SU-DHL-6 (cell line): ENCODE data around the gene KNDC1.

Experiments
- H2AFZ ChIP-seq: fragments of 200-600 bp; sonication (generic); 2 replicates; pipeline ENCODE4 v1.6.1; 2014; ENCODE audit warnings: low read depth, mild to moderate bottlenecking, moderate library complexity, mixed read lengths, antibody characterized with exemption, low read length; ENCODE audit not compliant: severe bottlenecking
- H3F3A ChIP-seq: fragments of 200-600 bp; shearing (Covaris generic); 2 replicates; pipeline ENCODE4 v1.6.0; 2016; ENCODE audit warnings: antibody characterized with exemption, mild to moderate bottlenecking; ENCODE audit not compliant: insufficient read depth
- H3K27ac ChIP-seq: fragments of 200-600 bp; sonication (generic); 2 replicates; pipeline ENCODE4 v1.5.1; 2016; ENCODE audit warnings: low read depth, mild to moderate bottlenecking, low read length, moderate library complexity, mixed read lengths
- H3K27me3 ChIP-seq: fragments of 200-600 bp; sonication (generic), shearing (Covaris generic); 2 replicates; pipeline ENCODE4 v1.6.0; 2014; ENCODE audit warnings: mild to moderate bottlenecking, low read length
- H3K36me3 ChIP-seq: fragments of 200-600 bp; sonication (generic); 2 replicates; pipeline ENCODE4 v1.6.1; 2014; ENCODE audit warnings: mild to moderate bottlenecking, low read length, mixed read lengths
- H3K4me2 ChIP-seq: fragments of 300-600, 200-600 bp; shearing (Covaris generic), sonication (generic); 2 replicates; pipeline ENCODE4 v1.6.0; 2014; ENCODE audit warnings: low read length, low read depth, mild to moderate bottlenecking; ENCODE audit not compliant: poor library complexity, severe bottlenecking
- H3K4me3 ChIP-seq: fragments of 200-600 bp; sonication (generic); 2 replicates; pipeline ENCODE4 v1.5.1; 2014; ENCODE audit warnings: antibody characterized with exemption, low read length, mild to moderate bottlenecking, mixed read lengths; ENCODE audit not compliant: insufficient read depth, poor library complexity, severe bottlenecking
- H3K79me2 ChIP-seq: fragments of 200-600 bp; sonication (generic); 2 replicates; pipeline ENCODE4 v1.6.1; 2014; ENCODE audit warnings: mild to moderate bottlenecking, low read length, moderate library complexity; ENCODE audit not compliant: insufficient read depth
- H3K9ac ChIP-seq: fragments of 200-600 bp; sonication (generic); 2 replicates; pipeline ENCODE4 v1.7.0; 2014; ENCODE audit warnings: mild to moderate bottlenecking, low read length
- H3K9me2 ChIP-seq: fragments of 200-600 bp; sonication (generic); replicated peaks from 2 replicates; pipeline ENCODE4 v1.6.1; 2014; ENCODE audit warnings: low read length; ENCODE audit not compliant: insufficient read depth
- H3K9me3 ChIP-seq: fragments of 200-600 bp; sonication (generic); 2 replicates; pipeline ENCODE4 v1.6.1; 2014; ENCODE audit warnings: low read length, mixed read lengths; ENCODE audit not compliant: insufficient read depth
- H4K20me1 ChIP-seq: fragments of 200-600 bp; sonication (generic); 2 replicates; pipeline ENCODE4 v1.6.1; 2014; ENCODE audit warnings: low read depth, mild to moderate bottlenecking, antibody characterized with exemption, low read length, moderate library complexity, mixed read lengths
- CTCF ChIP-seq: fragments of 200-600 bp; sonication (generic); IDR thresholded peaks from one replicate; pipeline ENCODE4 v1.5.1; 2017; ENCODE audit warnings: antibody characterized with exemption, mild to moderate bottlenecking, low read length, moderate library complexity; ENCODE audit not compliant: insufficient read depth, poor library complexity, severe bottlenecking
- EZH2phosphoT487 ChIP-seq: fragments of 200-600 bp; sonication (generic), shearing (Covaris generic); conservative IDR thresholded peaks from 2 replicates; pipeline ENCODE4 v1.6.1; 2018; ENCODE audit warnings: mild to moderate bottlenecking, antibody characterized with exemption, low read length, moderate library complexity, mixed read lengths

The KNDC1 gene

GRCh38 chr10:133179128-133179520 lies 19.1 kb downstream of the KNDC1 start:
- Histone ChIP-seq H3K9me3 (peaks cover 12% of the 10 kb centered on the region; the same call in 1 of the 2 replicates), H4K20me1 (no peaks in the 10 kb centered on the region), H3K9ac (no peak overlapping the region), H3K79me2 (no peaks in the 10 kb centered on the region), H3F3A (no peaks in the 10 kb centered on the region), H3K4me3 (no peak overlapping the region), H3K4me2 (no peak overlapping the region), H2AFZ (no peak overlapping the region), H3K27me3 (no peaks in the 10 kb centered on the region), H3K36me3 (no peaks in the 10 kb centered on the region), H3K9me2 (no peaks in the 10 kb centered on the region), H3K27ac (no peak overlapping the region)
- TF ChIP-seq CTCF: no peak
- TF ChIP-seq EZH2phosphoT487: no peak

DNA sequence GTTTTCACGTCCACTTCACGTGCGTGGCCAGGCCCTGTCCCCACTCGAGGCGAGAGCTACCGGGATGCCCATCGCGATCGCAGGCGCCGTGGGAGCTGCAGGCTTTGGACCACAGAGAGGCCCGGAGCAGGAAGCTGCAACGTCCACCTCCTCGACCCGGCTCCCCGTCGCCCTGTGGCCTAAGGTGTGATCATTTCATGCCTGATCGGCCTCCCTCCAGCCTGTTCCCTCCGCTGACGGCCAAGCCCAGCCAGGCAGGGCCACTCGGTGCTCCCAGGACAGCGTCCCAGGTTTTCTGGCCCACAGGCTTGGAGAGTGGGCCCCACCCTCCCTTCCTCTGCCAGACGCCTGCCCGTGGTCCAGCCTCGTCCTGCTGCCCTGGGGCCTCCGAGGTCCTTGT lies 19.6 kb downstream of the KNDC1 start:
- Histone ChIP-seq H3K9ac (no peak overlapping the region), H3K4me3 (no peak overlapping the region), H3K27me3 (no peaks in the 10 kb centered on the region), H3K4me2 (no peak overlapping the region), H3K36me3 (no peaks in the 10 kb centered on the region), H3K9me3 (peaks cover 12% of the 10 kb centered on the region; the same call in 1 of the 2 replicates), H4K20me1 (no peaks in the 10 kb centered on the region), H2AFZ (no peak overlapping the region), H3F3A (no peaks in the 10 kb centered on the region), H3K9me2 (no peaks in the 10 kb centered on the region), H3K27ac (no peak overlapping the region), H3K79me2 (no peaks in the 10 kb centered on the region)
- no peak for TF ChIP-seq EZH2phosphoT487
- no peak for TF ChIP-seq CTCF

GRCh38 chr10:133180192-133180964 lies 20.4 kb downstream of the KNDC1 start:
- no peak for TF ChIP-seq CTCF
- no peak for TF ChIP-seq EZH2phosphoT487
- H3K4me2 ChIP-seq: no peak overlapping the region
- H3K36me3 ChIP-seq: no peaks in the 10 kb centered on the region
- H2AFZ ChIP-seq: no peak overlapping the region
- H3K79me2 ChIP-seq: no peaks in the 10 kb centered on the region
- H3K27ac ChIP-seq: no peak overlapping the region
- H3K27me3 ChIP-seq: no peaks in the 10 kb centered on the region
- H3K9ac ChIP-seq: no peak overlapping the region
- H3K9me3 ChIP-seq: peaks cover 12% of the 10 kb centered on the region; the same call in 1 of the 2 replicates
- no peak overlapping the region for H3K4me3 ChIP-seq
- no peaks in the 10 kb centered on the region for H4K20me1 ChIP-seq
- no peaks in the 10 kb centered on the region for H3K9me2 ChIP-seq
- no peaks in the 10 kb centered on the region for H3F3A ChIP-seq
